HG03457 (cell line): ENCODE results near the gene PDCD4.
"Not testable (repeated sequence)": the region's sequence is repeated elsewhere in the genome, so short reads cannot be mapped to it uniquely, and the experiment has no call there.

Experiments
- ATAC-seq: cut with Tn5 transposase; IDR thresholded peaks from one replicate; pipeline ENCODE4 v1.9.1; 2021; ENCODE audit warnings: moderate number of reproducible peaks; ENCODE audit not compliant: unreplicated experiment

Gene PDCD4

GRCh38 chr10:110880012-110880411 lies 8.3 kb downstream of the PDCD4 start:
- ATAC-seq: no peak

GRCh38 chr10:110881247-110881646 lies 9.5 kb downstream of the PDCD4 start:
- no peak for ATAC-seq

- no peak for ATAC-seq
Measured at GRCh38 chr10:110881905-110882304, 10.2 kb downstream of the PDCD4 start.

GRCh38 chr10:110883924-110884323 lies 12.2 kb downstream of the PDCD4 start:
- ATAC-seq: no peak

GRCh38 chr10:110885932-110886674 lies 14.4 kb downstream of the PDCD4 start:
- no peak for ATAC-seq

GRCh38 chr10:110887560-110887959 lies 15.8 kb downstream of the PDCD4 start:
- ATAC-seq: no peak

GRCh38 chr10:110892602-110893288 lies 21.0 kb downstream of the PDCD4 start:
- no peak for ATAC-seq

GRCh38 chr10:110893559-110894179 lies 21.9 kb downstream of the PDCD4 start:
- ATAC-seq: no peak

- no peak for ATAC-seq
Measured at GRCh38 chr10:110897184-110897583, 25.5 kb downstream of the PDCD4 start.

- ATAC-seq: no peak
Measured at GRCh38 chr10:110898391-110898790, 26.7 kb downstream of the PDCD4 start.

GRCh38 chr10:110900983-110901382 lies 29.3 kb downstream of the PDCD4 start:
- no peak for ATAC-seq

GRCh38 chr10:110901954-110902819 lies 30.5 kb downstream of the PDCD4 start:
- no peak for ATAC-seq

- ATAC-seq: no peak
Measured at GRCh38 chr10:110903280-110904278, 31.9 kb downstream of the PDCD4 start.

- ATAC-seq: no peak
Measured at GRCh38 chr10:110910138-110910537, 38.4 kb downstream of the PDCD4 start.

GRCh38 chr10:110912374-110912773 lies 40.6 kb downstream of the PDCD4 start:
- ATAC-seq: no peak

- ATAC-seq: no peak
Measured at GRCh38 chr10:110914431-110914830, 42.7 kb downstream of the PDCD4 start.

GRCh38 chr10:110915035-110915434 lies 43.3 kb downstream of the PDCD4 start:
- no peak for ATAC-seq

- ATAC-seq: not testable (repeated sequence)
Measured at GRCh38 chr10:110915600-110915999, 43.9 kb downstream of the PDCD4 start.

- ATAC-seq: no peak
Measured at GRCh38 chr10:110916554-110917346, 45.0 kb downstream of the PDCD4 start.
